OCI-M2 (cell line): ENCODE results near the gene JAG2.

Experiments used
- DNase-seq: peaks from one replicate; lab custom pipeline; 2025; ENCODE audit not compliant: unreplicated experiment; lab: John Stamatoyannopoulos, UW

The JAG2 gene

GRCh38 chr14:105168496-105168978 is at the start of gene JAG2:
TSS of gene JAG2 (minus strand) at chr14:105168776. CDS start at chr14:105168420, 356 bp downstream.
- DNase-seq, result no peak

- DNase-seq, result no peak
These were observed 49.2 kb upstream of the JAG2 start for GRCh38 chr14:105217774-105218173.

DNA sequence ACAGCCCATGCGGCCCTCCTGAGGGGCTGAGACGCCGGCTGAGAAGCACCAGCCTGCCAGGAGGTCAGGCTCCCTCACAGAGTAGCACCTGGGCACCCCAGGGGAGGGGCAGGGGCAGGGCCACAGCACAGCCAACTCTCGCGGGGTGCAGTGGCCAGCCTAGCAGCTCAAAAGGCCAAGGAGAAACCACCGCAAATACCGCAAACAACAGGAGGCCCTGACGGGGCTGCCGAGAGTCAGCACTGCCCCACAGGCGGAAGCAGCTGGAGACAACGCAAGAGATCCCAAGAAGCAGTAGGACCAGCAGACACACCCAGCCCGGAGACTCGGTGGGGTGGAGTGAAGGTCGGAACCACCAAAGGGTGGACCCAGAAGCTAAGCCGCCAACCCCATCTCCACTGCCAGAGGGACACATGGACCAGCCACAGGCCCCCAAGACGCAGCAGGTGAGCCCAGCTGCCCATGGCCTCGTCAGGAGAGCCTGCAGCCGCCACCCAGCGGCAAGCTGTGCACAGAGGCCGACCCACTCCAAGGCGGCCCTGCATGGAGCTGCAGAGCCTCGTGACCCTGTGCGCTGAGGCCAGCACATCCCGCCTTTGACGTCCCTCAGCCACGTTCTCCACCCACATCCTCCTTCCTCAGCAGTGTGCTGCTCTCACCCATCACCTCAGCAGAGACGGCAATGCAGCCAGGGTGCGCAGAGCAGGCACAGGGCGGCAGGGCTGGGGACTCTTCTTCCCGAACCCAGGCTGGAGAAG is 48.1 kb upstream of the JAG2 start:
- no peak for DNase-seq

- DNase-seq, result no peak
These were observed 47.0 kb upstream of the JAG2 start for GRCh38 chr14:105215602-105216001.

GRCh38 chr14:105214324-105214915 is 45.8 kb upstream of the JAG2 start:
- DNase-seq, result no peak

DNA sequence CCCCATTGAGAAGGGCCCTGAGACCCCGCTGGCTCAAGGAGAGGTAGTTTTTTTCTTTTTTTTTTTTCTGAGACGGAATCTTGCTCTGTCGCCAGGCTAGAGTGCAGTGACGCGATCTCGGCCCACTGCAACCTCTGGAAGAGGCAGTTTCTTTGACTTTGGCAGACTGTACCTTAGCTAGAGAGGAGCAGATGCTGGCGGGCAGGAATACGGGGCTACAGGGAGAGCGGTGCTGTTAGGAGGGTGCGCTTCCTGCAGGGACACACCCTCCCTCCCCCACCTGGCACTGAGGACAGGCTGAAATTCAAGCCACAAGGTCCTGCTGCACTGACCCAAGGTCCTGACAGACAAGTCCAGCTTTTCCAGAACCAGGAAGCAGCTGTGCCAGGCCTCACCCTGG is 44.8 kb upstream of the JAG2 start:
- DNase-seq, result no peak

DNA sequence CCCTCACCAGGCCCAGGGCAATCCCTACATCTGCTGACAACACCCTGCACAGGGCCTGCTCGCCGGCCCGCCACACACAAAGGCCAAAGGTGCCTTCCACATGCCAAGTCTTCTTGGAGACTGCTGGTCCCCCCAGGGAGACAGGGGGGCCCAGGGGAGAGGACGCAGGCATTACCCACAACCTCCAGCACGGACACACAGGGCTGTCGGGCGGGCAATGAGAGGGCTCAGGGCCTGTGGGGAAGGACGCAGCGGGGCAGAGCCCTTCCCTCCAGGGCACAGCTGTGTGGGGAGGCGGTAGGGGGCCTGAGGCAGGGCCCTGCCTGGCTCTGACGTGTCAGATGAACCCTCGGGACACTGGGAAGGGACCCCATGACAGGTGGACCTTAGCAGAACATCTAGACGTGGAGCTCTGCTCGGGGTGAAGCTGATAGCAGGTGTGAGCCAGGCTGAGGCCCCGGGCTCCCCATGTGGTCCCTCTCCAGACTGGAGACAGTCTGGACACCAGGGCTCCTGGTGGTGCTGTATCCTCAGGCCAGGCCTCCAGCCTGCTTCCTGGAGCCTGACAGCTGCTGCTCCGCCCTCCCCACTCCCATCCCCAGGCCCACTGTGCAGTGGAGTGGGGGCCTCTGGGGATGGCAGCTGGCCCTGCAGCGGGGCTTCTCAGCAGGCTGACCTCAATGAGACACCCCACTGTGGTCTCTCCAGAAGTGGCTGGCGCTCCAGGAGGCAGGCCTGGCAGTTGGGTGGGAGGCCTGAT is 44.1 kb upstream of the JAG2 start:
- DNase-seq, result no peak

GRCh38 chr14:105211758-105212089 is 43.1 kb upstream of the JAG2 start:
- DNase-seq, result no peak

- DNase-seq, result no peak
These were observed 42.6 kb upstream of the JAG2 start for GRCh38 chr14:105211086-105211757.

DNA sequence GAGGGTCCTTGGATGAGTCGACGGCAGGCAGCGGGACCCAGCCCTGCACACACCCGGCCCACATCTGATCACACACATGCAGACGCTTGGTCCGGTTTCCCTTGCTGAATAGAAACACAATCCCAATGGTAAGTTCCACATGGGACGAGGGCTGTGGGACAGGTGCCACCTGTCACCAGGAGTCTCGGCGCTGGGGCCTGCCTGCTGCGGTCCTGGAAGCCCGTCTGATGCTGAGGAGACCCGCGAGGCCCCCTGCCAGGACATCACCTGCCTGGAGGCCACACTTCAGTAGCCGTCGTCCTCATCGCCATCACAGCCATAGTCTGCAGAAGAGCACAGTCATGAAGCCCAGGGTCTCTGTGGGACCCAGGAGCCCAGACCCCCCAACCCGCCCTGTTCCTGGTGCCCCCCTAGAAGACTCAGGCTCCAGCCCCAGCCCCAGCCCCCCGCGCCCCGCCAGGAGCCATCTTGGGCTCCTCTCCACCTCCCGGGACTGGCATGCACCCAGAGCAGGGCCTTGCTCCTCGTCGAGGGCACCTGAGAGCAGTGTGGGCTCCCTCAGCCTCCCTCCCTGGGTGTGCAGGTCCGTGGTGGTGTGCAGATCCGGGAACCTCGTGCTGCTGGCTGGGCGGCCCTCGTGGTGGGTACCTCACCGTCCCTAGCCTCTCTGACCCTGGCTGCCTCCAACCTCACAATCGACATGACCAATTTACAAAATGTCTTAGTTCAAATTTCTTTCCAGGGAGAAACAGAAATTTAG is 41.9 kb upstream of the JAG2 start:
- DNase-seq, result no peak

DNA sequence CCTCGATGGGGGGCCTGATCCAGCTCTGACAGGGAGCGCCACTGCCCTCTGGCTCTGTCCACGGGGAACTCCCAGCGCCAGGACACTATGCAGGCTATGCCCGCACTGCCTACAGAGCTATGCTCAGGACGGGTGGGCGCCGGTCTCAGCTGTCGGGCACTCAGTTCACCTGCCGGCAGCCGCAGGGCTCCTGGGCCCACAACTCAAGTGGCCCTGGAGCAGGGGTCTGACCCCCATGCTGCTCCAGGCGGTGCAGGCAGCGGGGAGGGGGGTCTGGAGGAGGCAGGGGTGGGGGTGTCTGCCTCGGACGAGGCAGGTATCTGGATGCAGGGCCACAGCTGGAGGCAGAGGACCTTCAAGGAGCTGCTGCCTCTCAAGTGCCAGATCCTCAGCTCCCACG is 41.1 kb upstream of the JAG2 start:
- no peak for DNase-seq

DNA sequence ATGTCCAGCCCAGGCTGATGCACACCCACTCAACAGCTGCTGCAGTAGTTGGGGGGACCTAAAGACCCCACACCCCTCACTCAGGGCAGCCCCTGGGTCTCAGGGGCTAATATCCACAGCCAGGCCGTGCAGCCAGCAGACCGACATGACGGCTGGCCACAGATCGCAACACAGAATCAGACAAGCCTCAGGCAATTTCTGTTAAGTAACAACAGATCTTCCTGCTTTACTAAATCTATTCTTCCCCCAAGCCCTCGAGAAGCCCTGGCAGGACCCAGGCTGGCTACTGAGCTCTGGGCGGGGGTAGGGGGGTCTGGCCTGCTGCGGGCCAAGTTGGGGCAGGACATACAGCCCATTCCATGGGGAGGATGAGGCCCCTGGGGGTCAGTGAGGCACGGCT is 40.5 kb upstream of the JAG2 start:
- DNase-seq, result no peak

DNA sequence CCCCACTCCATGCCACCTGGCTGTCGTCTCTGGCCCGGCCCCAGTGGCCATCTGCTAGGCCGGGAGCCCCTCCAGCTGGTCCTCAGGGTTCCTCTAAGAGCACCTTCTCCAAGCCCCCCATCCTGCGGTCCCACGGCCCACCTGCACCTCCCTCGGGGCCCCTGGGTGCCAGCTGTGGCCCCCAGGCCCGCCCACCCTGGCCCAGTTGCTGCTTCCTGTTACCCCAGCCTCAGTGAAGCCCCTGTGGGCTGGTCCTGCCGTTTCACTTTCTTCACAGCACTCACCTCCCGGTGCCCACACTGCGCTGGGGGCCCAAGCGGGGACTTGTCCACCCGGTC is 40.1 kb upstream of the JAG2 start:
- DNase-seq, result no peak

DNA sequence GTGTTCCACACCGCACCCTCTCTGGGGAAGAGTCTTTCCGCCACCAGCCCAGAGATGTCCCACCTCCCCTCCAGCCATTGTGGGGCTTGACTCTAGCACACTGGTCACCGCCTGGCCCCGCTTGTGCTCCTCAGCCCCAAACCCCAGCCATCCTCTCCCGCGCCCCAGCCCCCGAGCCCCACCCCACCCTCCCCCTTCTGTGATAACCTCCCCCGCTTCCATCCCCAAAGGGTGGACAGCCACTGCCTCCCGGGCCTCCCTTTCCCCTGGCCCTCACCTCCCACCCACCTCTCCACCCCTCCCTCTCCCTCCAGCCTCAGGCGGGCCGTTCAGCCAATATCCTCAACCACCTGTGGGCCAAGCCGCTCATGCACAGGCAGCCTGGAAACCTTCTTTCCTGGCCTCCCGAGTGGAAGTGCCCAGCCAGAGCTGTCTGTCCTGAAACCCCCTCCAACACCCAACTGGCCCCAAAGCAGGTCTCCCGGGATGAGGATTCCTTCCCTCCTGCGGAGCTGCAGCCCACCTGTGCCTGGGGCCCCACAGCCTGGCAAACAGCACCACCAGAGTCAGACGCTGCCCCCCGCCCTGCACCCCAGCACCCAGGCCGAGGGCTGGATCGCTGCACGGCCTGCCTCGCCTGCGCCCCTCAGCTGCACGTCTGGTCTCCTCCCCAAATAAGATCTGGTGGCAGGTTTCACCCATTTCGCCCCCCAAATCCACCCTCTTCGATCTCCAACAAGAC is 39.6 kb upstream of the JAG2 start:
- DNase-seq, result no peak

- no peak for DNase-seq
These were observed 38.9 kb upstream of the JAG2 start for GRCh38 chr14:105207460-105207901.

DNA sequence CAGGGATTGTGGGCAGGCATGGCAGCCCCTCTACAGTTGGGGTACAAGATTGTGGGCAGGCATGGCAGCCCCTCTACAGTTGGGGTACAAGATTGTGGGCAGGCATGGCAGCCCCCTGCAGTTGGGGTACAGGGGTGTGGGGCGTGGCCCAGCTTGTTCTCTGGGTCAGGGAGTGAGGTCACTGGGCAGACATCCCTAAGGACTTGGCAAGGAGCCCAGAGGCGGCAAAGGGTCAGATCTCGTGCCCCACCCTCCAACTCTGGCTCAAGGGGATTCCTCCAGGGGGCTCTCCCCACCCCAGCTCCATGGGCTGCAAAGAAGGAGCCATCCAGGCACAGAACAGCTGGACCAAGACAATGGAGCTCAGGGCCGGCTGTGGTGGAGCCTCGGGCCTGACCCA is 38.3 kb upstream of the JAG2 start:
- no peak for DNase-seq

DNA sequence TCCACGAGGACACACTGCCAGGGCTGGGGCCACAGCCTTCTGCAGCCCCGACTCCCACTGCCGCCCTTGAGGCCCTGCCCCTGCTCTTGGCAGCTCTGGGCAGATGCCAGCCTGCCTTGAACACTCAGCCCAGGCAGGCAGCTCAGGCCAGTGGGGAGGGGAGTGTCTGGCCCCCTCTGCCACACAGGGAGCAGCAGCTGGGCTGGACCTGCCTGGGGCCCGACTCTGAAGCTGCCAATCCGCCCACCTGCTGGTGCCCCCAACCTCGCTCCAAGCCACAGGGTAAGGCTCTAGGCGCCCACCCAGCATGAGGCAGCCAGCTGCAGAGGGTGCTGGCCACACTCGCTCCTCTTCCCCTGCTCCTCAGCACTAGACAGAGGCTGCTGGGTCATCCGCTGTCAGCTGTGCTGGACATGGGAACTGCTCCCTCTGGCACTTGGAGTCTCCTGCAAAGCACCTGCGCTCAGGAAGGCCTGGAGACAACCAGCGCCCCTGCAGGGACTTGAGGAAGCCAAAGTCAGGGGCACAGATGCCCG is 37.2 kb upstream of the JAG2 start:
- DNase-seq, result no peak

DNA sequence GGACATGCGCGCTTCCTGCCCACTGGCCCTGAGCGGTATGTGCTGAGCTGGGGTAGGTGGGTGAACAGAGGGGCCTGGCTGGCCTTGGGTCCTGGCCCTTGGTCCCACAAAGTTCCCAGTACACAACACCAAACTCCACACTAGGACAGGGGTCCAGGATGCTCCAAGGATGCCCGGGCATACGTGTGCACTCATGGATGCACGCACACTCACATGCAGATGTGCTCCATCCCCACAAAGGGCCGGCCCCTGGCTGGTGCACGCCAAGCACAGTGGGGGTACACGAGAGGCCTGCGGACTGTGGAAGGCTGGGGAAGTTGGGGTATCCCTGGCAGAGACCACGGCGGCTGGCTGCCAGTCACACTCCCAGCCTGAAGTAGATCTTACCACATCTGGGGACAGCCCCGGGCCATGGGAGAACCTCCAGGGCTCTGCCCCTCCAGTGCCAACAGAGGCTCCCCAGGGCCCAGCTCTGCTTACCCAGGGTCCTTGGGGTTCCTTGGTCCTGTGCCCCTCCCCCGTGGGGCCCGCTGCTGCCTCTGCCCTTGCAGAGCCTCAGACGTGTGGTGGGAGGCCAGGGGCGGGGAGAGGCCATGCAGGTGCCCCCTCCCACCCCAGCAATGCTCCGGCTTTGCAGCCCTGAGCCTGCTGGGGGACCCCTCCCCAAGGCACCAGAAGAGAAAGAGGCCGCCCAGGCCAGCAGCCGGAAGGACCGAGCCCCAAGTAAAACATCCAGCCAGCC is 36.5 kb upstream of the JAG2 start:
- no peak for DNase-seq

DNA sequence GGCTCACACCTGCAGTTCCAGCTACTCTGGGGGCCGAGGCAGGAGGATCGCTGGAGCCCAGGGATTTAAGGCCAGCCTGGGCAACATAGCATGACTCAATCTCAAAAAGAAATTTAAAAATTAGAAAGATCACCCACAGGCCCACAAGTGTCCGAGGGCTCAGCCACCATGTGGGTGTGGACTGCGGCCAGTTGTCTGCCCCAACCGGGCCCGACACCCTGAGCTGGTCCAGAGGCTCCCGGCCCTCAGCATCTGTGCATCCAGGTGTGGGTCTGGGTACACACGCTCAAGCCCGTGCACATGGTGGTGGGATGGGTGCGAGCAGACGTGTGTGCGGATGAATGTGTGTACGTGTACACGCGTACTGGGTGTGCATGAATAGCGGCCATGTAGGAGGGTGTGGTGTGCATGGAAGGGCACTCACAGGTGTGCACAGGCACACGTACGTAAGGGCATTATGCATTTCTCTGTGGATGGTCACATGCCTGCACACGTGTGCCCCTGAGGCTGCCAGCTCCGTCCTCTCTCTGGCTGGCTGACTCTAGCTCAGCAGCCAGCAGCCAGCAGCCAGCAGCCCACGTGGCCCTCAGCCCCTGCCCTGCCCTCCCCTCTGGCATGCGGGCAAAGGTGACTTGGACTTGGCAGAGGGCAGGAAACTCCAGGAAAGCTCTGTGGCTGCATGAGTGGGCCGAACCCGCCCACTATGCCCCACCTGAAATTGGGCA is 35.8 kb upstream of the JAG2 start:
- DNase-seq, result no peak
